ENCODE results near the gene SCN3B.

SCN3B gene

GRCh38 chr11:123653827-123654565, 428 bp downstream of the SCN3B start:
- DNase-seq, result no peak

- no peak for DNase-seq
These were observed 969 bp downstream of the SCN3B start for GRCh38 chr11:123653483-123653826.

GRCh38 chr11:123652599-123652998, 1.8 kb downstream of the SCN3B start:
- DNase-seq, result no peak

GRCh38 chr11:123650901-123651300, 3.5 kb downstream of the SCN3B start:
- no peak for DNase-seq

DNA sequence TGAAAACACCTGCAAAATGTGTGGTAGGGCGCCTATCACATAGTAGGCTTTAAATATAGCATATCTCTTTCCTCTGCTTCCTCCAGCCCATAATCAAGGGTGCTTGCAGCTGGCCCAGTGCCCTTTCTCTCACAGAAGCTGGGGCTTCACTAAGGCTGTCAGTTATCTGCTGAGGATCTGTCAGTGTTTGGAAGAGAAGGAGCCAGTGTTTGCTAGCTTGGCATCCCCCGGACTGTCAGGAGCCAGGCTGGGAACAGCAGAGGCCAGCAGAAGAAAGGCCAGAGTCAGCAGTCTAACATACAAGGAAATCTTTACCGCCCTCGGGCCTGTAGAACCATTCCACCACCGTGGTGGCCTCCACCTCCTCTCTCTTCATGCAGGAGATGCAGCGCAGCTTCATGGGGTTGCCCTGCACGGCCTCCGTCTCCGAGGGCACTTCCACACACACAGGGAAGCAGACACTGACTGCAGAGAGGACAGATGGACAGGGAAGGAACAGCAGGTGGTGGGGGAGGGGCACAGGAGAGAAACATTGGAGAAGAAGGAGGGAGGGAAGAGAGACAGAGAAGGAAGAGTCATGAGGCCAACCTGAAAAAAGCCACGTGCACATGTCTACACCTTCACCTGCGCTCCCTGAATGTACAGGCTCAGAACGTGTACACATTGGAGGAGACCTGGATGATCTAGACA, 9.0 kb downstream of the SCN3B start:
- no peak for DNase-seq

DNA sequence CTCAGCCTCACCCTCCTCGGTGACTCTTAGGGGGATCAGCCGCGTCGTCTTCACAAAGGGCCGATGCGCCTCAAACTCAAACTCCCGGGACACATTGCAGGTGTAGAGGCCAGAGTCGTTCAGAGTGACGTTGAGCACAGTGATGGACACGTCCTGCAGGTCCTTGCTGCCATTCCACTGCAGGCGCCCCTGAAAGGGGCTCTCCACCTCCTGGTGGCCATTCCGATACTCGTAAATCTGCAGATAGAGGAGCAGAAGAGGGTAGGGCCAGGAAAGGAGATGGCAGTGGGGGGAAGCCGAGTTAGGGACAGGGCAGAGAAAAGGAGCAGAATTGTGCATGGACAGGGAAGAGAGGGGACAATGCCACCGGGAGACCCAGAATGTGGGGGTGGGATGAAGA, 12.0 kb downstream of the SCN3B start:
- DNase-seq, result no peak

- no peak for DNase-seq
These were observed 13.0 kb downstream of the SCN3B start for GRCh38 chr11:123641495-123641840.

GRCh38 chr11:123640677-123641494, 13.5 kb downstream of the SCN3B start:
- DNase-seq, result no peak

GRCh38 chr11:123640029-123640428, 14.4 kb downstream of the SCN3B start:
- no peak for DNase-seq

DNA sequence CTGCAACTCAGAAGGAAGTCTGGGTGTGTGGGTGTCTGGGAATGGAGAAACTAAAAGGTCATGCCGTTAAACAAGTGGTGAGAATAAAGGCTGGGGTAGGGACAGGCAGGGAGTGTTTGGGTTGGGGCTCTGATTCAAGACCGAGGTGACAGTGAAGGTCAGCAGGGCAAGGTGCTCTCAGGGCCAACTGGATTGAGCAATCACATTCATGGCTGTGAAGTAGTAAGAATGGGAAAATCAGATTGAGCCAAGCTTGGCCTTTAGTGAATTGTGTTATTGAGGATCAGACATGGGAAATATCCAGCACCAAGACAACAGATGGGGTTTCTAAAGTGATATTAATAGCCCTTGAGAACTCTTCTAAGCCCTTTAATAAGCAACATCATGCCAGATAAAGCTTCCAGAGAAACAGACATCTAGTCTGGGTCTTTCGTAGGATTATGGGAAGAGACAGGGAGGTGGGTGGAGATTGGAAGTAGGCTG, 24.3 kb downstream of the SCN3B start:
- DNase-seq, result no peak

- no peak for DNase-seq
These were observed 25.3 kb downstream of the SCN3B start for GRCh38 chr11:123628936-123629683.

DNA sequence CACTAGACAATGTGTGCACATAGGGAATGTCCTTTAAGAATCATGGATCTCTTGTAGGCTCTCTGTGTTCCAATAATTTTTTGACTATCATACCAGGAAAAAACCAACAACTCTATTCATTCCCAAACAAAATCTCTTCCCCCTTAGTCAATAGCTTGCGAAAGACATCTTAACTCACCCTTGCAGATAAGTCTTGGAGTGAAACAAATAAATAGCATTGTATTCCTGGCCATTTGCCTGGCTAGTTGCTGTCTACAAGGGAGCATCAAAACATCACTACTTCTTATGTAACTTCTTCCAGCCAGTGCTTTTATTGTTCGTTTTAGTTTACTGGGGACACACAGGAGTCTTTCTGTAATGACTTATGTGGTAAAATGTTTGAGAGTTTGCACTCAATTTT, 29.4 kb downstream of the SCN3B start:
- no peak for DNase-seq

GRCh38 chr11:123622576-123622975, 31.8 kb downstream of the SCN3B start:
- DNase-seq, result no peak

DNA sequence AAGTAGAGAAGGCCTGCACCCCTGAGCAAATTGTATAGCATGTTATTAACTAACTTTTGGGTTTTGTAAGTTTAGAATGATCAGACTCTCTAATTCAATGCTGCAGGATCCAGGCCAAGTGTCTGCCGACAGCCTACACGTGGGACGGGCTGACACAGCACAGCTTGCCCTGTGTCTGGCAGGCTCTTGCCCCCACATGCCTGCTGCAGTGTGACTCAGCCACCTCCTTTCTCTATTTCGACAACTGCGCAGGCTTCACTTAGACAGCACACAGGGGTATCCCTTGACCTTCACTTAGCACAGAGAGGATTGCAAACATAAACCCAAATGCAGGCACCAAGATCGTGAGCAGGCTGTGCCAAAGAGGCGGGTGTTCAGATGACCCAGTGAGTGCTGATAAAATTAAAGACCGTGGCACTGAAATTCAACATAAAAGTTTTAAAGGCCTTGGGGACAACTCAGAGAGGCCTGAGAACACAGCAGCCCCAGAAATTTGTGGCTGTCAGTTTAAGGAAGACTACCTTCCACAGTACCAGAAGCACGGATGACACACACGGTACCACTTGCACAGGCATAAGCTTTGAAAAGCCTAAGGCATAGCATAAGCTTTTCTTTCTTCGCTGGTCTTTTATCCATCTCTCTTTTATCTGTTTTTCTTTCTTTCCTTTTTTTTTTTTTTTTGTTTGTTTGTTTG, 37.8 kb downstream of the SCN3B start:
- DNase-seq, result no peak

DNA sequence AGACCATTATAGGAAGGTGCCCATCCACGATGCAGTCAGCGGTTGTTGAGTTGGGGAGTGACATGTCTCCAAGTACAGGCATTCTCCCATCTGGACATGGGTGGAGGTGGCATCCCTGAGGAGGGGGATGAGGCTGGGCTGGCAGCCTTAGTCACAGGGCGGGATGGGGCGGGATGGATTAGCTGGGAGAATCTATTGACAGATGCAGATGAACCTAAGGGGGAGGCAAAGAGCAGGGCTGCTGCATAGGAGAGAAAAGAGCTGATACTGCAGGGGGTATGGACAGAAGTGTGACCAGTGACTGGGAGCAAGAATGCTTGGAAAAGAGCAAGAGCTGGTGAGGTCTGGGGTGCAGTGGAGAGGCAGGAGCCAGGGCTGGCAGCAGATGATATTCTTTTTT, 42.7 kb downstream of the SCN3B start:
- DNase-seq, result no peak

DNA sequence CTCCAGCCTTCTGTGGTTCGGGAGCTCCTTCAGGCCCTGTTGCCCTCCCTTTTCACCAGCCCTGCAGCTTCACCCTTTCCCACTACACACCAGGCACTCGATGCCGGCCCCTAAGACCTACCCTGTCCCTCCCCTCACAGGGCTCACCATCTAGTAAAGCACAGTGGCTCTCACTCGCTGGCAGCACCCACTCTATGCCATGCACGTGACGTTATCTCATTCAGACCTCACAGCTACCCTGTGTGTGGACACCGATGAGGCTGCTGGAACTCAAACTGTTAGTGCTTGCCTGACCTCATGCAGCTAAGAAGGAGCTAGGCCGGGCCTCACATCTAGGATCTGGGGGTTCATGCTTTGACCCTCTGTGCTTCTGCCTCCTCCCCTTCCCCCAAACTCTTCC, 45.5 kb downstream of the SCN3B start:
- no peak for DNase-seq

GRCh38 chr11:123608371-123608770, 46.1 kb downstream of the SCN3B start:
- DNase-seq, result no peak

DNA sequence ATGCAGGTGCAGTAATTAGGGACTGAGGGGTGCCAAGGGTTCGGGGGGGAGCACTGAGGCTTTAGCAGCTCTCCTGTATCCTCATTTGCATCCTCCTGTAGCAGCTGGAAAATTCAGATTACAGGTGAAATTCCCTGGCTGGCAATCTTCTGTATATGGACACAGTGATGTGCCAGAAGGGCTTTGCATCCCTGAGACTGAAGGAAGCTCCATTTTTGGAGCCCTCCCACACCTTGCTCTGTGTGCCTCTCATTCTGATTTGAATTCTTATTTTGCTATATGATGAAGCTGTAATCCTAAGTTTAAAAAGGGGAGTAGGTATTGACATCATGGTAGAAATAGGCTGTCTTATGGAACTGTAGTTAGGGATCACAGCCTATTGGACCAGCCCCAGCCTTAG, 46.6 kb downstream of the SCN3B start:
- no peak for DNase-seq

DNA sequence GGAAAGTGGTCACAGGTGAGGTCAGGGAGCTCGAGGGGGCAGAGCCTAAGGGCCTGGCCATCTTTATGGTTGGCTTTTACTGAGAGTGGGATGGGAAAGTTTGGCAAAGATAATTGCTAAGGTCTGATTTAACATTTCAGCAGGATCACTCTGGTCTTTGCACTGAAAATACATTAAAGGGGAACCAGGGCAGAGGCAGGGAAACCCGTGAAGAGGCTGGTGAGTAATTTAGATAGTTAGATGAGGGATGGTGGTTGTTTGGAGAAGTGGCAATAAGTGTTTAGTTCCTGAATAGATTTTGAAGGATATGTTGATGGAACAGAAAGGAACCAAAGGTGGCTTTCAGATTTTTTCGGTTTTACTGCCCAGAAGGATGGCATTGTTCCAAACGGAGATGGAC, 50.8 kb downstream of the SCN3B start:
- DNase-seq, result no peak

DNA sequence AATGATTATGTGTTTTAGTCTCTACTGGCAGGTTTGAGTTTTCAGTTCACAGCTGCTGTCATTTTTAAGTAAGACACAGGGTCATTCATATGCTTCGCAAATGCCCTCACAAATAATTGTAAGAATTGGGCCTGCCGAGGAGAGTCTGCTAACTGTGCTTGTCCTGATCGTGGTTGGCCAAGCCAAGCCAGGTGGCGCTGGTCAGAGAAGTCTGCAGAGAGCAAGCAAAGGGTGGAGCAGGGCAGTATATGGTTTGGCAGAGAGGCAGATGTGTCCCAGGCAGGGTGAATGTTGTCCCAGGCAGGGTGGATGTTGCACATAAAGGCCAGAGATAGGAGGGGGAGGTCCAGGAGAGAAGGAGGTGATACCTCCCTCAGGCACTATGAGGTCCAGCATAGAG, 52.7 kb downstream of the SCN3B start:
- no peak for DNase-seq

DNA sequence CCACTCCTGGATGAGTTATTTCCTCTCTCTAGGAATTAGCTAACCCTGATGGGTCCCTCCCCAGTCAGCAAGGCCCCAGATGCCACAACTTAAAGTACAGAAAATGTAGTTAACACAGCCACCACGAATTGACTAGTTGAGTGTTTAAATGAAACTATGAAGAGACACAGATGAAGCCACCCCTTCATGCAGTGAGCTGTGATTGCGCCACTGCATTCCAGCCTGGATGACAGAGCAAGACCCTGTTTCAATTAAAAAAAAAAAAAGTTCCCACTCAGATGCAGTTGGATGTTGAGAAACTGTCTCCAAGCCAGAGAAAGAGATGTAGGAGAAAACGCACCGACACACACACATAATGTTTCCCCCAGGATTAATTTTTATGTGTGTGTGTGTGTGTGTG, 53.3 kb downstream of the SCN3B start:
- DNase-seq, result no peak

GRCh38 chr11:123597859-123598258, 56.6 kb downstream of the SCN3B start:
- DNase-seq, result no peak

DNA sequence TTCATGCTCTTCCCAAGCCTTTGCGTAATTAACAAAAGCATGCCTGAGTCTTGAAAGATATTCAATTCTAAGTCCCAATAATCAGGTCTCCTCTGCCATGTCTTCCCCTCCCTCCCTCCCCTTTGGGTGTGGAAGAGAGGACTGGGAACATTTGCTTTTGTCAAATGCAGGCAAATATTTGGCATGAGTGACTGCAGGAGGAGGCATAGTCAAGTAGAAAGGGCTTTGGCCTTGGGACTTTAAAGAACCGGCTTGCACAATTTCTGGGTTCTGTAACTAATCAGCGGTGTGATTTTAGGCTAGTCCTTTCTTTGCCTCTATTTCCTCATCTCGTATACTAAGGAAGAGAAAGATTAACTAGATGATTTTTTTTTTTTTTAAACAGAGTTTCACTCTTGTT, 59.5 kb downstream of the SCN3B start:
- no peak for DNase-seq
